Panc1 (cell line): Measurements from ENCODE around the gene POU3F2.

Experiments used
- POLR2AphosphoS5 ChIP-seq: IDR thresholded peaks from 2 replicates; pipeline ENCODE4 v1.6.1; 2012; ENCODE audit warnings: mild to moderate bottlenecking, low read depth, low read length, moderate library complexity
- TF ChIP-seq, protein P1 (sequence below): fragments of 450-650 bp; IDR thresholded peaks from 2 replicates; pipeline ENCODE4 v1.5.1; 2017; ENCODE audit warnings: mild to moderate bottlenecking

- TF ChIP-seq, protein P1, sequence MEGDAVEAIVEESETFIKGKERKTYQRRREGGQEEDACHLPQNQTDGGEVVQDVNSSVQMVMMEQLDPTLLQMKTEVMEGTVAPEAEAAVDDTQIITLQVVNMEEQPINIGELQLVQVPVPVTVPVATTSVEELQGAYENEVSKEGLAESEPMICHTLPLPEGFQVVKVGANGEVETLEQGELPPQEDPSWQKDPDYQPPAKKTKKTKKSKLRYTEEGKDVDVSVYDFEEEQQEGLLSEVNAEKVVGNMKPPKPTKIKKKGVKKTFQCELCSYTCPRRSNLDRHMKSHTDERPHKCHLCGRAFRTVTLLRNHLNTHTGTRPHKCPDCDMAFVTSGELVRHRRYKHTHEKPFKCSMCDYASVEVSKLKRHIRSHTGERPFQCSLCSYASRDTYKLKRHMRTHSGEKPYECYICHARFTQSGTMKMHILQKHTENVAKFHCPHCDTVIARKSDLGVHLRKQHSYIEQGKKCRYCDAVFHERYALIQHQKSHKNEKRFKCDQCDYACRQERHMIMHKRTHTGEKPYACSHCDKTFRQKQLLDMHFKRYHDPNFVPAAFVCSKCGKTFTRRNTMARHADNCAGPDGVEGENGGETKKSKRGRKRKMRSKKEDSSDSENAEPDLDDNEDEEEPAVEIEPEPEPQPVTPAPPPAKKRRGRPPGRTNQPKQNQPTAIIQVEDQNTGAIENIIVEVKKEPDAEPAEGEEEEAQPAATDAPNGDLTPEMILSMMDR = no peak
- TF ChIP-seq POLR2AphosphoS5 = no peak
Measured at GRCh38 chr6:98844244-98845210, 10.2 kb downstream of the POU3F2 start.
